ENCODE data around the gene LPIN3.

Gene LPIN3

GRCh38 chr20:41373251-41373783 lies 32.7 kb downstream of the LPIN3 start:
- H3K36me3 ChIP-seq (ENCODE audit: control insufficient read depth, insufficient read depth, low read length), result no peaks in the 10 kb centered on the region
- H3K79me2 ChIP-seq, result no peaks in the 10 kb centered on the region
- H3K27ac ChIP-seq, result no peak overlapping the region
- peaks cover 2% of the 10 kb centered on the region for H3K27me3 ChIP-seq (ENCODE audit: control insufficient read depth, insufficient read depth, low read length)
- H3K4me2 ChIP-seq (ENCODE audit: low read length), result no peak overlapping the region
- TF ChIP-seq CTCF (IDR thresholded peaks at IDR 0.05), result no peak
- H3K4me1 ChIP-seq, result no peaks in the 10 kb centered on the region
- no peak overlapping the region for H2AFZ ChIP-seq
- H3K9ac ChIP-seq, result no peak overlapping the region
- H3K9me3 ChIP-seq (ENCODE audit: control insufficient read depth, low read length), result no peaks in the 10 kb centered on the region
- H3K4me3 ChIP-seq (ENCODE audit: low read depth, low read length), result no peak overlapping the region

GRCh38 chr20:41373931-41374920 lies 33.6 kb downstream of the LPIN3 start:
- Histone ChIP-seq H3K27me3 (ENCODE audit: control insufficient read depth, insufficient read depth, low read length) (peaks cover 2% of the 10 kb centered on the region), H3K27ac (no peak overlapping the region), H3K4me2 (ENCODE audit: low read length) (no peak overlapping the region), H3K4me1 (no peaks in the 10 kb centered on the region), H3K36me3 (ENCODE audit: control insufficient read depth, insufficient read depth, low read length) (no peaks in the 10 kb centered on the region), H3K4me3 (ENCODE audit: low read depth, low read length) (no peak overlapping the region), H3K9me3 (ENCODE audit: control insufficient read depth, low read length) (no peaks in the 10 kb centered on the region), H3K79me2 (no peaks in the 10 kb centered on the region), H3K9ac (no peak overlapping the region), H2AFZ (no peak overlapping the region)
- TF ChIP-seq CTCF (IDR thresholded peaks at IDR 0.05), result no peak

- Histone ChIP-seq H3K9me3 (ENCODE audit: control insufficient read depth, low read length) (no peaks in the 10 kb centered on the region), H2AFZ (no peak overlapping the region), H3K4me3 (ENCODE audit: low read depth, low read length) (no peak overlapping the region), H3K27me3 (ENCODE audit: control insufficient read depth, insufficient read depth, low read length) (peaks cover 2% of the 10 kb centered on the region), H3K4me2 (ENCODE audit: low read length) (no peak overlapping the region), H3K36me3 (ENCODE audit: control insufficient read depth, insufficient read depth, low read length) (no peaks in the 10 kb centered on the region), H3K27ac (no peak overlapping the region), H3K9ac (no peak overlapping the region), H3K4me1 (no peaks in the 10 kb centered on the region), H3K79me2 (no peaks in the 10 kb centered on the region)
- no peak for TF ChIP-seq CTCF (IDR thresholded peaks at IDR 0.05)
Measured at GRCh38 chr20:41375846-41376245, 35.2 kb downstream of the LPIN3 start.

GRCh38 chr20:41376349-41376748 lies 35.7 kb downstream of the LPIN3 start:
- Histone ChIP-seq H3K4me1 (no peaks in the 10 kb centered on the region), H3K27ac (no peak overlapping the region), H3K36me3 (ENCODE audit: control insufficient read depth, insufficient read depth, low read length) (no peaks in the 10 kb centered on the region), H3K9ac (no peak overlapping the region), H3K4me3 (ENCODE audit: low read depth, low read length) (no peak overlapping the region), H3K4me2 (ENCODE audit: low read length) (no peak overlapping the region), H3K27me3 (ENCODE audit: control insufficient read depth, insufficient read depth, low read length) (peaks cover under 1% of the 10 kb centered on the region), H3K9me3 (ENCODE audit: control insufficient read depth, low read length) (no peaks in the 10 kb centered on the region), H3K79me2 (no peaks in the 10 kb centered on the region), H2AFZ (no peak overlapping the region)
- TF ChIP-seq CTCF (IDR thresholded peaks at IDR 0.05), result no peak

Data from parathyroid adenoma (tissue), 2 donors.